GM23248 (cell line): Measurements from ENCODE around the gene BAHCC1. TPM values are rescaled to one million over a fixed set of nuclear protein-coding genes. Genes with fewer than 3 reads are reported as not detected.
"Not testable (repeated sequence)": the region's sequence is repeated elsewhere in the genome, so short reads cannot be mapped to it uniquely, and the experiment has no call there.

Experiments used
- DNase-seq: peaks from one replicate; pipeline ENCODE4 v3.0.0-alpha.2; 2015
- H2AFZ ChIP-seq: fragments of 200-600 bp; sonication (generic); 2 replicates; pipeline ENCODE4 v1.6.1; 2016; ENCODE audit warnings: antibody characterized with exemption
- H3F3A ChIP-seq: fragments of 200-600 bp; sonication (generic); 2 replicates; pipeline ENCODE4 v1.6.1; 2016; ENCODE audit warnings: mild to moderate bottlenecking, antibody characterized with exemption, mixed run types; ENCODE audit not compliant: insufficient read depth
- H3K27ac ChIP-seq: fragments of 200-600 bp; sonication (generic); 2 replicates; pipeline ENCODE4 v1.5.1; 2016; ENCODE audit warnings: mild to moderate bottlenecking
- H3K27me3 ChIP-seq: fragments of 200-600 bp; sonication (generic); replicated peaks from 2 replicates; pipeline ENCODE4 v1.6.1; 2016; ENCODE audit warnings: mild to moderate bottlenecking; ENCODE audit not compliant: insufficient read depth
- H3K36me3 ChIP-seq: fragments of 200-600 bp; sonication (generic); 2 replicates; pipeline ENCODE4 v1.6.1; 2016; ENCODE audit warnings: low read depth, mild to moderate bottlenecking
- H3K4me1 ChIP-seq: fragments of 200-600 bp; sonication (generic); 2 replicates; pipeline ENCODE4 v1.6.1; 2016; ENCODE audit warnings: mild to moderate bottlenecking; ENCODE audit not compliant: insufficient read depth
- H3K4me2 ChIP-seq: fragments of 200-600 bp; sonication (generic); one replicate; pipeline ENCODE4 v1.6.1; 2016; ENCODE audit warnings: mild to moderate bottlenecking; ENCODE audit not compliant: unreplicated experiment
- H3K4me3 ChIP-seq: fragments of 200-600 bp; sonication (generic); 2 replicates; pipeline ENCODE4 v1.5.1; 2016; ENCODE audit warnings: mild to moderate bottlenecking
- H3K79me2 ChIP-seq: fragments of 200-600 bp; sonication (generic); 2 replicates; pipeline ENCODE4 v1.6.1; 2016; ENCODE audit warnings: mild to moderate bottlenecking; ENCODE audit not compliant: insufficient read depth
- H3K9ac ChIP-seq: fragments of 200-600 bp; sonication (generic); 2 replicates; pipeline ENCODE4 v1.6.1; 2016; ENCODE audit warnings: mild to moderate bottlenecking
- H3K9me2 ChIP-seq: fragments of 200-600 bp; sonication (generic); 2 replicates; pipeline ENCODE4 v1.6.1; 2016; ENCODE audit warnings: mixed run types, mild to moderate bottlenecking, moderate library complexity; ENCODE audit not compliant: insufficient read depth
- H3K9me3 ChIP-seq: fragments of 200-600 bp; sonication (generic); one replicate; pipeline ENCODE4 v1.6.1; 2017; ENCODE audit warnings: low read depth
- H4K20me1 ChIP-seq: fragments of 200-600 bp; sonication (generic); 2 replicates; pipeline ENCODE4 v1.6.0; 2016; ENCODE audit not compliant: insufficient read depth
- EZH2 ChIP-seq: fragments of 200-600 bp; sonication (generic); IDR thresholded peaks from 2 replicates; pipeline ENCODE4 v1.6.1; 2018; ENCODE audit warnings: antibody characterized with exemption, mild to moderate bottlenecking; ENCODE audit not compliant: insufficient read depth, poor library complexity, severe bottlenecking
- EZH2phosphoT487 ChIP-seq: fragments of 200-600 bp; sonication (generic); IDR thresholded peaks from 2 replicates; pipeline ENCODE4 v1.6.1; 2018; ENCODE audit warnings: antibody characterized with exemption, moderate library complexity, mild to moderate bottlenecking, low read depth; ENCODE audit not compliant: insufficient read depth
- WGBS, 2 experiments: methylation state at CpG; one replicate each; pipeline ENCODE4 v1.1.6; 2015 to 2017; ENCODE audit warnings: low lambda C conversion rate in 2 of 2, low coverage in 1 of 2; ENCODE audit errors: missing lambda C conversion rate in 2 of 2; 5-methylcytosine and 5-hydroxymethylcytosine counted together
- in situ Hi-C: fragments of 300-500 bp; cut with MboI; formaldehyde crosslinking; loops from 2 replicates; pipeline ENCODE4 v1.15.0; 2020
- polyA plus RNA-seq: library from polyadenylated mRNA; unstranded; fragments of >200 nt; fragmentation: Nextera tagmentation; extraction: Ambion mirVana; gene quantifications from 2 replicates; pipeline ENCODE4 v1.2.1, GENCODE V29; 2016
- total RNA-seq: library from RNA; depleted of rRNA; stranded (reverse); fragments of >200 nt; shearing (Covaris generic); gene quantifications from 2 replicates; pipeline ENCODE4 v1.2.3, GENCODE V29; 2014

BAHCC1 gene
- total and polyA plus RNA-seq, 2 experiments from 2014 or later = 1.3 to 3.0 TPM

GRCh38 chr17:81422776-81423697, 27.8 kb downstream of the BAHCC1 start:
- peak; percentile 98 for DNase-seq
- peak overlapping the region; percentile 88 for H3K27ac ChIP-seq
- 3 to 5% methylated on average over 12 to 34 of the region's 34 CpGs for WGBS, 2 experiments
- no peaks in the 10 kb centered on the region for H3K36me3 ChIP-seq
- no peaks in the 10 kb centered on the region for H4K20me1 ChIP-seq
- in situ Hi-C loops = no loop called here
- peaks cover 6% of the 10 kb centered on the region; the same call in 1 of the 2 replicates for H3F3A ChIP-seq
- H3K9ac ChIP-seq = peak overlapping the region; percentile 85
- no peak overlapping the region for H2AFZ ChIP-seq
- TF ChIP-seq EZH2 = no peak
- no peak for TF ChIP-seq EZH2phosphoT487
- H3K27me3 ChIP-seq = no peaks in the 10 kb centered on the region
- H3K79me2 ChIP-seq = peaks cover 9% of the 10 kb centered on the region; the same call in 1 of the 2 replicates
- H3K9me2 ChIP-seq = no peaks in the 10 kb centered on the region
- peak overlapping the region; percentile 48 for H3K4me3 ChIP-seq
- peaks cover 48% of the 10 kb centered on the region for H3K4me1 ChIP-seq
- peak overlapping the region; percentile 71 for H3K4me2 ChIP-seq
- no peaks in the 10 kb centered on the region for H3K9me3 ChIP-seq

- no peaks in the 10 kb centered on the region for H3K36me3 ChIP-seq
- TF ChIP-seq EZH2phosphoT487 (no peak), EZH2 (no peak)
- H3K9me2 ChIP-seq = no peaks in the 10 kb centered on the region
- H3K9ac ChIP-seq = peak overlapping the region; percentile 85
- no peak overlapping the region for H3K4me3 ChIP-seq
- in situ Hi-C loops = no loop called here
- H3K4me2 ChIP-seq = peak overlapping the region; percentile 38
- H3K9me3 ChIP-seq = no peaks in the 10 kb centered on the region
- peak overlapping the region; percentile 88 for H3K27ac ChIP-seq
- no peaks in the 10 kb centered on the region for H4K20me1 ChIP-seq
- peaks cover 43% of the 10 kb centered on the region for H3K4me1 ChIP-seq
- H3K27me3 ChIP-seq = no peaks in the 10 kb centered on the region
- 33 to 39% methylated on average over 7 of the region's 16 CpGs for whole genome bisulfite sequencing, 2 experiments
- H3K79me2 ChIP-seq = peaks cover 9% of the 10 kb centered on the region; the same call in 1 of the 2 replicates
- no peak for DNase-seq
- peaks cover 6% of the 10 kb centered on the region; the same call in 1 of the 2 replicates for H3F3A ChIP-seq
- H2AFZ ChIP-seq = no peak overlapping the region
These were observed 28.4 kb downstream of the BAHCC1 start for GRCh38 chr17:81423698-81424071.

GRCh38 chr17:81424151-81425017, 29.1 kb downstream of the BAHCC1 start:
- Histone ChIP-seq H3F3A (peaks cover 6% of the 10 kb centered on the region; the same call in 1 of the 2 replicates), H3K9me3 (no peaks in the 10 kb centered on the region), H3K4me3 (no peak overlapping the region), H4K20me1 (no peaks in the 10 kb centered on the region), H3K79me2 (peaks cover 9% of the 10 kb centered on the region; the same call in 1 of the 2 replicates), H2AFZ (no peak overlapping the region), H3K9me2 (no peaks in the 10 kb centered on the region), H3K36me3 (no peaks in the 10 kb centered on the region), H3K9ac (peak overlapping the region; percentile 85), H3K27ac (peak overlapping the region; percentile 88; the same call in 1 of the 2 replicates), H3K4me2 (no peak overlapping the region), H3K4me1 (peaks cover 42% of the 10 kb centered on the region), H3K27me3 (no peaks in the 10 kb centered on the region)
- TF ChIP-seq EZH2phosphoT487 = 0 out of 2 replicates have a peak, but pooled peaks have one; percentile 23
- no peak for TF ChIP-seq EZH2
- in situ Hi-C loops = no loop called here
- 87 to 93% methylated on average over 5 of the region's 5 CpGs for WGBS, 2 experiments
- DNase-seq = no peak

GRCh38 chr17:81425041-81425440, 29.8 kb downstream of the BAHCC1 start:
- H3K4me2 ChIP-seq, H3K27ac ChIP-seq, H3K9ac ChIP-seq, H3K27me3 ChIP-seq, H3K9me3 ChIP-seq, H4K20me1 ChIP-seq, H3K9me2 ChIP-seq, H3K36me3 ChIP-seq, H3K4me3 ChIP-seq, H3F3A ChIP-seq, H3K79me2 ChIP-seq, H2AFZ ChIP-seq, DNase-seq, in situ Hi-C loops: not testable (repeated sequence)
- peaks cover 40% of the 10 kb centered on the region for H3K4me1 ChIP-seq

GRCh38 chr17:81425716-81426392, 30.6 kb downstream of the BAHCC1 start:
- H3F3A ChIP-seq, H3K4me3 ChIP-seq, H3K27me3 ChIP-seq, H3K4me2 ChIP-seq, H3K9ac ChIP-seq, in situ Hi-C loops, H3K9me2 ChIP-seq, H4K20me1 ChIP-seq, H3K27ac ChIP-seq, DNase-seq, H3K36me3 ChIP-seq, H2AFZ ChIP-seq, H3K79me2 ChIP-seq, H3K9me3 ChIP-seq: not testable (repeated sequence)
- H3K4me1 ChIP-seq = peaks cover 32% of the 10 kb centered on the region
- 90 to 98% methylated on average over 3 to 4 of the region's 4 CpGs for WGBS, 2 experiments
